OCI-LY1 (cell line): Measurements from ENCODE around the gene RUSC1.
"Not testable (repeated sequence)": the region's sequence is repeated elsewhere in the genome, so short reads cannot be mapped to it uniquely, and the experiment has no call there.

Experiments
- H2AFZ ChIP-seq: fragments of 200-600 bp; sonication (generic), shearing (Covaris generic); 2 replicates; pipeline ENCODE4 v1.6.0; 2014; ENCODE audit warnings: antibody characterized with exemption, mild to moderate bottlenecking, low read length
- H3F3A ChIP-seq: fragments of 200-600 bp; sonication (generic), shearing (Covaris generic); 2 replicates; pipeline ENCODE4 v1.6.0; 2014; ENCODE audit warnings: mild to moderate bottlenecking, antibody characterized with exemption, low read length, moderate library complexity; ENCODE audit not compliant: insufficient read depth
- H3K27ac ChIP-seq: fragments of 200-600 bp; sonication (generic); 2 replicates; pipeline ENCODE4 v1.5.1; 2014; ENCODE audit warnings: low read length, mixed run types, mild to moderate bottlenecking, low read depth; ENCODE audit not compliant: poor library complexity, severe bottlenecking
- H3K27me3 ChIP-seq: fragments of 200-600 bp; sonication (generic); 2 replicates; pipeline ENCODE4 v1.6.0; 2014; ENCODE audit warnings: antibody characterized with exemption, mild to moderate bottlenecking, low read length, moderate library complexity; ENCODE audit not compliant: insufficient read depth
- H3K36me3 ChIP-seq: fragments of 200-600 bp; sonication (generic); 2 replicates; pipeline ENCODE4 v1.6.1; 2014; ENCODE audit warnings: mild to moderate bottlenecking, antibody characterized with exemption, low read length, moderate library complexity, mixed read lengths; ENCODE audit not compliant: insufficient read depth
- H3K4me1 ChIP-seq: fragments of 200-600 bp; sonication (generic); 2 replicates; pipeline ENCODE4 v1.5.1; 2014; ENCODE audit warnings: mild to moderate bottlenecking, low read length, moderate library complexity; ENCODE audit not compliant: insufficient read depth, severe bottlenecking
- H3K4me2 ChIP-seq: fragments of 200-600 bp; sonication (generic), shearing (Covaris generic); 2 replicates; pipeline ENCODE4 v1.6.1; 2014; ENCODE audit warnings: low read length
- H3K4me3 ChIP-seq: fragments of 200-600 bp; sonication (generic); 2 replicates; pipeline ENCODE4 v1.5.1; 2014; ENCODE audit warnings: low read length, low read depth, mild to moderate bottlenecking, mixed read lengths; ENCODE audit not compliant: poor library complexity, severe bottlenecking
- H3K79me2 ChIP-seq: fragments of 200-600 bp; shearing (Covaris generic); 2 replicates; pipeline ENCODE4 v1.6.1; 2016; ENCODE audit warnings: mixed run types, low read length, mixed read lengths; ENCODE audit not compliant: insufficient read depth
- H3K9ac ChIP-seq: fragments of 200-600 bp; sonication (generic), shearing (Covaris generic); 2 replicates; pipeline ENCODE4 v1.6.1; 2014; ENCODE audit warnings: mild to moderate bottlenecking, low read length, mixed read lengths
- H3K9me2 ChIP-seq: fragments of 200-600 bp; sonication (generic), shearing (Covaris generic); 2 replicates; pipeline ENCODE4 v1.6.1; 2014; ENCODE audit warnings: low read depth, mild to moderate bottlenecking, low read length, mixed read lengths
- H3K9me3 ChIP-seq: fragments of 200-600 bp; shearing (Covaris generic); 2 replicates; pipeline ENCODE4 v1.6.1; 2014; ENCODE audit warnings: low read length, mixed read lengths
- H4K20me1 ChIP-seq: fragments of 200-600 bp; sonication (generic), shearing (Covaris generic); 2 replicates; pipeline ENCODE4 v1.6.0; 2016; ENCODE audit warnings: mild to moderate bottlenecking, low read length; ENCODE audit not compliant: insufficient read depth
- EZH2 ChIP-seq: fragments of 200-600 bp; sonication (generic), shearing (Covaris generic); IDR thresholded peaks from 2 replicates; pipeline ENCODE4 v1.8.0; 2017; ENCODE audit warnings: borderline replicate concordance, mixed run types, mild to moderate bottlenecking, antibody characterized with exemption, low read length, moderate library complexity, mixed read lengths
- TF ChIP-seq, protein P1 (sequence below): fragments of 200-600 bp; sonication (generic), shearing (Covaris generic); IDR thresholded peaks from 2 replicates; pipeline ENCODE4 v1.5.1; 2017; ENCODE audit warnings: mild to moderate bottlenecking, antibody characterized with exemption, low read length, moderate library complexity, mixed read lengths

Gene RUSC1

DNA sequence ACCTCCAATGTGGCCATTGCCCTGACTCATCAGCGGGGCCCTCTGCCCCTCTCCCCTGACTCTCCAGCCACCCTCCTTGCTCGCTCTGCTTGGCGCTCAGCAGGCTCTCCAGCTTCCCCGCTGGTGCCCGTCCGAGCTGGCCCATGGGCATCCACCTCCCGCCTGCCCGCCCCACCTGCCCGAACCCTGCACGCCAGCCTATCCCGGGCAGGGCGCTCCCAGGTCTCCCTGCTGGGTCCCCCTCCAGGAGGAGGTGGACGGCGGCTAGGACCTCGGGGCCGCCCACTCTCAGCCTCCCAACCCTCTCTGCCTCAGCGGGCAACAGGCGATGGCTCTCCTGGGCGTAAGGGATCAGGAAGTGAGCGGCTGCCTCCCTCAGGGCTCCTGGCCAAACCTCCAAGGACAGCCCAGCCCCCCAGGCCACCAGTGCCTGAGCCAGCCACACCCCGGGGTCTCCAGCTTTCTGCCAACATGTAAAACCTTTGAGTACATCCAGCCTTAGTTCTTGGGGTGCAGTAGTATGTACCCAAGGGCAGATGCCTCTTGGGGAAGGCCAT, 32.6 kb upstream of the RUSC1 start:
- H3K36me3 ChIP-seq: no peaks in the 10 kb centered on the region
- H3K9ac ChIP-seq: no peak overlapping the region
- TF ChIP-seq, protein P1, sequence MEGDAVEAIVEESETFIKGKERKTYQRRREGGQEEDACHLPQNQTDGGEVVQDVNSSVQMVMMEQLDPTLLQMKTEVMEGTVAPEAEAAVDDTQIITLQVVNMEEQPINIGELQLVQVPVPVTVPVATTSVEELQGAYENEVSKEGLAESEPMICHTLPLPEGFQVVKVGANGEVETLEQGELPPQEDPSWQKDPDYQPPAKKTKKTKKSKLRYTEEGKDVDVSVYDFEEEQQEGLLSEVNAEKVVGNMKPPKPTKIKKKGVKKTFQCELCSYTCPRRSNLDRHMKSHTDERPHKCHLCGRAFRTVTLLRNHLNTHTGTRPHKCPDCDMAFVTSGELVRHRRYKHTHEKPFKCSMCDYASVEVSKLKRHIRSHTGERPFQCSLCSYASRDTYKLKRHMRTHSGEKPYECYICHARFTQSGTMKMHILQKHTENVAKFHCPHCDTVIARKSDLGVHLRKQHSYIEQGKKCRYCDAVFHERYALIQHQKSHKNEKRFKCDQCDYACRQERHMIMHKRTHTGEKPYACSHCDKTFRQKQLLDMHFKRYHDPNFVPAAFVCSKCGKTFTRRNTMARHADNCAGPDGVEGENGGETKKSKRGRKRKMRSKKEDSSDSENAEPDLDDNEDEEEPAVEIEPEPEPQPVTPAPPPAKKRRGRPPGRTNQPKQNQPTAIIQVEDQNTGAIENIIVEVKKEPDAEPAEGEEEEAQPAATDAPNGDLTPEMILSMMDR: no peak
- TF ChIP-seq EZH2: no peak
- no peaks in the 10 kb centered on the region for H3K27me3 ChIP-seq
- no peak overlapping the region for H3K4me3 ChIP-seq
- no peak overlapping the region for H3K27ac ChIP-seq
- H3K9me2 ChIP-seq: no peaks in the 10 kb centered on the region
- H3K9me3 ChIP-seq: no peaks in the 10 kb centered on the region
- no peaks in the 10 kb centered on the region for H3K4me1 ChIP-seq
- no peaks in the 10 kb centered on the region for H3K79me2 ChIP-seq
- H2AFZ ChIP-seq: no peak overlapping the region
- no peak overlapping the region for H3K4me2 ChIP-seq
- H3F3A ChIP-seq: no peaks in the 10 kb centered on the region; the same call in 1 of the 2 replicates
- no peaks in the 10 kb centered on the region for H4K20me1 ChIP-seq

DNA sequence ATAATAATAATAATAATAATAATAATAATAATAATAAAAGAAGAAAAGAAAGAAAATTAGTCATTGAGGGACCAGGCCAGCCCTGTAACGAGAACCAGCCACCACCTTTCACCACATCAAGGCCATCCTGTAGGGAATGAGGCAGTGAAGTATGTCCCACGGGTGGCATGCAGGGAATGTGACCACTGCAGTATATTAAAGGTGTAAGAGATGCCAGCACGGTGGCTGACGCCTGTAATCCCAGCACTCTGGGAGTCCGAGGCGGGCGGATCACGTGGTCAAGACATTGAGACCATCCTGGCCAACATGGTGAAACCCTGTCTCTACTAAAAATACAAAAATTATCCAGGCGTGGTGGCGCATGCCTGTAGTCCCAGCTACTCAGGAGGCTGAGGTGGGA, 29.7 kb upstream of the RUSC1 start:
- not testable (repeated sequence) for H3F3A ChIP-seq, H3K9me3 ChIP-seq

DNA sequence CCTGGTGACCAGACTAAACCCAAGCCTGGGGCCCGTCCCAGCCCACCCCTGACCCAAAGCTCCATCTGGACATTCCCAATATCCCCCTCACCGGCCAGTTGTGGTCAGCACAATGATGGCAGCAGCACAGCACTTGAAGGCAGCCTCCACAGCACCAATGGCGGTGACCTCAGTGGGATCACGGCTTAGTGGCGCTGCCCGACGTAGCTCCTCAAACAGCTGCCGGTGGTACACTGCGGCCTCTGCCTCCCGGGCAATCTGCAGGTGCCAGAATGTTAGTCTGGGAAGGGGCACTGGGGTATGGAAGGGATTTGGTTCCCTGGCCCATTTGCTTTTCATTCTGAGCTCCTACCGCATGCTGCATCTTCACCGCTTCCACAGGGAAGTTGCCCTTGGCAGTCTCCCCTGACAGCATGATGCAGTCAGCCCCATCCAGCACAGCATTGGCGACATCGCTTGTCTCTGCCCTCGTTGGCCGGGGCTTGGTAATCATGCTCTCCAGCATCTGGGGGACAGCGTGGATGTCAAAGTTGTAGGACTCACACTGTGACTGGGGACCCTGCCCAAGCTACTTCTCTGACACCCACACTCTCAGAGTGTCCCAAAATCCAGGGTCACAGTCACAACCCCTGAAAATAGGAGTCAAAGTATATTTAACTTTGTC, 27.5 kb upstream of the RUSC1 start:
- H3K9me2 ChIP-seq: no peaks in the 10 kb centered on the region
- TF ChIP-seq, protein P1: no peak
- H3F3A ChIP-seq: no peaks in the 10 kb centered on the region
- H3K79me2 ChIP-seq: no peaks in the 10 kb centered on the region
- H4K20me1 ChIP-seq: no peaks in the 10 kb centered on the region
- H3K4me2 ChIP-seq: no peak overlapping the region
- H3K9me3 ChIP-seq: no peaks in the 10 kb centered on the region
- no peaks in the 10 kb centered on the region for H3K36me3 ChIP-seq
- no peak overlapping the region for H3K4me3 ChIP-seq
- H3K27me3 ChIP-seq: 0 out of 2 replicates have a peak, but pooled peaks cover 3% of the 10 kb centered on the region
- no peak overlapping the region for H2AFZ ChIP-seq
- H3K9ac ChIP-seq: no peak overlapping the region
- peaks cover 14% of the 10 kb centered on the region for H3K4me1 ChIP-seq
- no peak overlapping the region for H3K27ac ChIP-seq

More for the DNA sequence above, 29.7 kb upstream of the RUSC1 start:
- H3K27me3 ChIP-seq, H2AFZ ChIP-seq, H3K4me2 ChIP-seq, H3K4me1 ChIP-seq, H3K36me3 ChIP-seq, H3K79me2 ChIP-seq, H3K9me2 ChIP-seq, H3K9ac ChIP-seq, H3K4me3 ChIP-seq, H3K27ac ChIP-seq, H4K20me1 ChIP-seq: not testable (repeated sequence)
